HG03439 (cell line): ENCODE data around the gene MIA.
A peak's percentile ranks its signal among the peaks of the same experiment; 100 is the strongest.
"Not testable (repeated sequence)": the region's sequence is repeated elsewhere in the genome, so short reads cannot be mapped to it uniquely, and the experiment has no call there.

ENCODE experiments used
- ATAC-seq: cut with Tn5 transposase; IDR thresholded peaks from one replicate; pipeline ENCODE4 v1.9.1; 2021; ENCODE audit warnings: mild to moderate bottlenecking, moderate library complexity; ENCODE audit not compliant: unreplicated experiment

MIA gene

GRCh38 chr19:40750058-40750873 lies 25.1 kb upstream of the MIA start, which contains the start of gene ACTMAP:
Gene ACTMAP (minus strand): TSS chr19:40750477. CDS start chr19:40749803, 674 bp downstream.
- peak; percentile 75 for ATAC-seq

- peak; percentile 56 for ATAC-seq
Measured at GRCh38 chr19:40750874-40751537, 24.3 kb upstream of the MIA start, which contains the start of gene SNRPA. Gene SNRPA (plus strand): TSS chr19:40751203. CDS start chr19:40751409, 206 bp downstream.

DNA sequence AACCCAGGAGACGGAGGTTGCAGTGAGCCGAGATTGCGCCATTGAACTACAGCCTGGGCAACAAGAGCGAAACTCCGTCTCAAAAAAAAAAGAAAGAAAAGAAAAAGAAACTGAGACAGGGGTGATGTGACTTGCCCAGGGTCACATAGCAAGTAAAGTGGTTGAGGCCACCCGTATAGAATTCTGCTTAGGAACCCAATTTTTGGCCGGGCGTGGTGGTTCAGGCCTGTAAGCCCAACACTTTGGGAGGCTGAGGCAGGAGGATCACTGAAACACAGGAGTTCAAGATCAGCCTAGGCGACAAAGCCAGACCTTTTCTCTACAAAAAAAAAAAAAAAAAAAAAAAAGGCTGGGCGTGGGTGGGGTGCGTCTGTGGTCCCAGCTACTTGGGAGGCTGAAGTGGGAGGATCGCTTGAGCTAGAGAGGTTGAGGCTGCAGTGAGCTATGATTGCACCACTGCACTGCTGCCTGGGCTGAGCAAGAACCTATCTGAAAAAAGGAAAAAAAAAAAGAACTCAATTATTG lies 23.0 kb upstream of the MIA start:
- no peak for ATAC-seq

GRCh38 chr19:40754611-40755247 lies 20.6 kb upstream of the MIA start:
- no peak for ATAC-seq

DNA sequence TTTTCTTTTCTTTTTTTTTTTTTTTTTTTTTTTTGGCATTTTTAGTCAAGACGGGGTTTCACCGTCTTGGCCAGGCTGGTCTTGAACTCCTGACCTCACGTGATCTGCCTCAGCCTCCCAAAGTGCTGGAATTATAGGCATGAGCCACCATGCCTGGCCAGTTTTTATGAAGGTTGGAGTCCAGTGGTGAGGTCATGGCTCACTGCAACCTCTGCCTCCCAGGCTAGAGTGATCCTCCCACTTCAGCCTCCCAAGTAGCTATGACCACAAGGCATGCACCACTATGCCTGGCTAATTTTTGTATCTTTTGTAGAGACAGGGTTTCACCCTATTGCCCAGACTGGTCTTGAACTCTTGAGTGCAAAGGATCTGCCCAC lies 20.1 kb upstream of the MIA start:
- ATAC-seq: no peak

- ATAC-seq: no peak
Measured at GRCh38 chr19:40755791-40756190, 19.5 kb upstream of the MIA start.

GRCh38 chr19:40756502-40757110 lies 18.7 kb upstream of the MIA start:
- ATAC-seq: no peak

DNA sequence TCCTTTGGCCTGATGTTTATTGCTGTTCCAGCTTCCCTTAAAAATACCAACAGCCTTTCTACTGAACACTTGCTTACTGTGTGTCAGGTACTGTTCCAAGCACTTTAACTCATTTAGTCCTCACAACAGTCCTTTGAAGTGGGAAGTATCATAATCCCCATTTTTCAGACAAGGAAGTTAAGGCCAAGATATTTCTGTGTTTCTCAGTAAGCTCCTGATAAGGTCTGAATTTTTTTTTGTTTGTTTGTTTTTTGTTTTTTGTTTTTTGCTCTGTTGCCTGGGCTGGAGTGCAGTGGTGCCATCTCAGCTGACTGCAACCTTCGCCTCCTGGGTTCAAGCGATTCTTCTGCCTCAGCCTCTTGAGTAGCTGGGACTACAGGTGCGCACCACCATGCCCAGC lies 16.8 kb upstream of the MIA start:
- ATAC-seq: no peak

DNA sequence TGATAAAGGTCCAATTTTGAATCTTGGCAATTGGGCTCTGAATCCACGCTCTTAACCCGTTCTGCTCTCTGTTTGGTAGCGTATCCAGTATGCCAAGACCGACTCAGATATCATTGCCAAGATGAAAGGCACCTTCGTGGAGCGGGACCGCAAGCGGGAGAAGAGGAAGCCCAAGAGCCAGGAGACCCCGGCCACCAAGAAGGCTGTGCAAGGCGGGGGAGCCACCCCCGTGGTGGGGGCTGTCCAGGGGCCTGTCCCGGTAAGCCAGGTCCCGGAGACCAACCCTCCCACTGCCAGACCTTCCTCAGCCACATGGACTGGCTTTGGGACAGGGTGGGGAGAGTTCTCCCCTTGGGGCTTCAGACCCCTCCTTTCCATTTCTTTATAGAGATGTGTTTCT lies 16.0 kb upstream of the MIA start:
- ATAC-seq: no peak

- no peak for ATAC-seq
Measured at GRCh38 chr19:40762754-40763470, 12.4 kb upstream of the MIA start.

- ATAC-seq: no peak
Measured at GRCh38 chr19:40763526-40763925, 11.8 kb upstream of the MIA start.

DNA sequence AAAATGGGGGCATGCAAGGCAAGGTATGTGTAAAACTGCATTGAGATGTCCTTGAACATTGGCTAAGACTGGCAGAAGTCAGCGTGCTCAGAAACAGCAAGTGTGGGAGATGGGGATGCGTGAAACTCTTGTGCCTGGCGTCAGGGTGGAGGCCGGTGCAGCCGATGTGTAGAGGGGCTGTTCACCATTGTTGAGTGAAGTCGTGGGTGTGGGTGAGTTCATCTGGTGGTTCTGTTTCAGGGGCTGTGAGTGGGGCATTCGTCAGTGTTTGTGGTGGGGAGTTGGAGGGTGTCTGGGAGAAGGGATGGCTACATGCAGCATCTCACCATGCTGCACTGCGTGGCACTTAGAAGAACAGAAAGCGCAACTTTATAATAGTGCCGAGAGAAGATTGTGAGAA lies 11.4 kb upstream of the MIA start:
- no peak for ATAC-seq

GRCh38 chr19:40766385-40766784 lies 8.9 kb upstream of the MIA start:
- ATAC-seq: not testable (repeated sequence)

DNA sequence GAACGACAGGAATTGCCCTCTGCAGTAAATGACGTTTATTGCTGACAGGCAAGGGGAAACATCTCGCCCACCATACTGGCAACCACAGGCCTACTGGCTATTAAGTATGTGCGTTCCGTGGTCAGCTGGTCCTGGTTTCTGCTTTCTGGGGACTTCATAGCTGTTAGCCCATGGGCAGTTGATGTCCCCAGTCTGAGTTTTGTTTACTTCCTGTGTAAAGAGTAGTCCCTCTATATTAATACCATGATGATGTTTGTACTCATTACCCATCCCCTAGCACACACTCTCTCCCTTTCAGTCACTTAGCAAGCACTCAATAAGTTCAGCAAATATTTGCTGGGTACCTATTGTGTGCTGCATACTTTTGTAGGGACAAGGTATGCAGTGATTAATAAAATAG lies 6.5 kb upstream of the MIA start:
- no peak for ATAC-seq

GRCh38 chr19:40771101-40771862 lies 4.0 kb upstream of the MIA start:
- not testable (repeated sequence) for ATAC-seq

GRCh38 chr19:40775632-40776022 lies 306 bp downstream of the MIA start:
- ATAC-seq: no peak

DNA sequence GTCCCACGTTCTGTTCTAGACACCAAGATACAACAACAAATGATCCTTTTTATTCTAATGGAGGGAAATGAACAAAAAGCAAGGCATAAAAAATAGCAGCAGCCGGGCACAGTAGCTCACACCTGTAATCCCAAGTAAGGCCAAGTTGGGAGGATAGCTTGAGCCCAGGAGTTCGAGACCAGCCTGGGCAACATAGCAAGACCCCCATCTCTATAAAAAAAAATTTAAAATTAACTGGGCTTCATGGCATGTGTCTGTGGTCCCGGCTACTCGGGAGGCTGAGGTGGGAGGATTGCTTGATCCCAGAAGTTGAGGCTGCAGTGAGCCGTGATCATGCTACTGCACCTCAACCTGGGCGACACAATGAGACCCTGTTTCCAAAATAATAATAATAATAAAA lies 1.0 kb downstream of the MIA start:
- ATAC-seq: no peak

DNA sequence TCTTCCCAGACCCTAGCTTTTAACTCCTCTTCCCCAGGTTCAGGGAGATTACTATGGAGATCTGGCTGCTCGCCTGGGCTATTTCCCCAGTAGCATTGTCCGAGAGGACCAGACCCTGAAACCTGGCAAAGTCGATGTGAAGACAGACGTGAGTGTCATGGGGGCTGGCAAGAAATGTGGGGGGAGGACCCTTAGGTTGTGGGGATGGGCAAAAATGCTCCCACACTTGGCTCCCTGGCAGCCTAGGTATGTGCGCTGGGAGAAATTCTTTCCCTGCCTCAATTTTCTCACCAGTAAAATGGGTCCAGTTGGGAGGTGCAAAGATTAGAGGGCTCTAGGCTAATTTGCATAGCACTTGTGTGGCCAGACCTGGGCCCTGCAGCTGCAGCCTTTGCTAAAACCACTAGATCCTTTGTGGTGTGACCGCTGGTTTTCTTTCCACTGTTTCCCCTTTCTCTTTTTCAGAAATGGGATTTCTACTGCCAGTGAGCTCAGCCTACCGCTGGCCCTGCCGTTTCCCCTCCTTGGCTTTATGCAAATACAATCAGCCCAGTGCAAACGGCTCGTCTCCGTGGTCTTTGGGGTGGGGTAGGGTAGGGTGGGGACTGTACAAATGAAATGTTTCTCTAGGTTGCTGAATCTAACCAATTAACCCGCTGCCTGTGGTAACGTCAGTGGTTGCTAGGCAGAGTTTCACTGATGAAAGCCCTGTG lies 1.8 kb downstream of the MIA start:
- peak; percentile 68 for ATAC-seq

DNA sequence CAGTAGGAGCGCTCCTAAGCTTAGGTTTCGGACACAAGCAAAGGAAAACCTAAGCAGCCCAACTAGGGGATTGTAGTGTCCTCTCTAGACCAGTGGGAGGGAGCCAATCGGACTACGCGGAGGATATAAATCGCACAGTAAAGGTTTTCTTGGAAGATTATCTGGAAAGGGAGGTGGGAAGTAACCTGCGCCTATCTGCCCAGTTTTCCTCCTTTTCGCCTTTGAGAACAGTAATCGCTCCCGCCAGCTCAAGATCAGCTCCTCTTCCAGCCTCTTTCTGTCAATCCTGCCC lies 2.3 kb downstream of the MIA start:
- ATAC-seq: no peak
